ENCODE data around the gene GNL1.
"Not testable (repeated sequence)": the region's sequence is repeated elsewhere in the genome, so short reads cannot be mapped to it uniquely, and the experiment has no call there.

Gene GNL1

DNA sequence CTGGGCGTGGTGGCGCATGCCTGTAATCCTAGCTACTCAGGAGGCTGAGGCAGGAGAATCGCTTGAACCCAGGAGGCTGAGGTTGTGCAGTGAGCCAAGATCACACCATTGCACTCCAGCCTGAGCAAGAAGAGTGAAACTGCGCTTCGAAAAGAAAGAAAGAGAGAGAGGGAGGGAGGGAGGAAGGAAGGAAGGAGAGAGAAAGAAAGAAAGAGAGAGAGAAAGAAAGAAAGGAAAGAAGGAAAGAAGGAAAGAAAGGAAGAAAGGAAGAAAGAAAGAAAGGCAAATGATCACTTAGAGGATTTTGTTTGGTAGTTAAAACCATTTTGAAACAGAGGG, 59.1 kb downstream of the GNL1 start:
- DNase-seq (ENCODE audit: low spot score) = not testable (repeated sequence)

DNA sequence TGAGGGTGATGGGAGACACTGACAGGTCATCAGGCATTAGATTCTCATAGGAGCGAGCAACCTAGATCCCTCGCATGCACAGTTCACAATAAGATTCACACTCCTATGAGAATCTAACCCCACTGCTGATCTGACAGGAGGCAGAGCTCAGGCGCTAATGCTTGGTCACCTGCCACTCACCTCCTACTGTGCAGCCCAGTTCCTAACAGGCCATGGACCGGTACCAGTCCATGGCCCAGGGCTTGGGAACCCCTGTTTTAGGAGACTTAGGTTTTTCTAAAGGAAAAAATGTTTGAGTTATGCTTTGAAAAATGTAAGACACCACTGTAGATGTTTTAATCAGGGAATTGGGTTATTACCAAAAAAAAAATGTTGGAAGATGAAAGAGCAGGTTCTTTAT, 60.3 kb downstream of the GNL1 start:
- no peak for DNase-seq (ENCODE audit: low spot score)

GRCh38 chr6:30495060-30495459, 61.2 kb downstream of the GNL1 start:
- DNase-seq (ENCODE audit: low spot score) = not testable (repeated sequence)

GRCh38 chr6:30494291-30494861, 61.9 kb downstream of the GNL1 start:
- no peak for DNase-seq (ENCODE audit: low spot score)

GRCh38 chr6:30493643-30494250, 62.5 kb downstream of the GNL1 start:
- peak; percentile 57 for DNase-seq (ENCODE audit: low spot score)

GRCh38 chr6:30491991-30492952, 64.0 kb downstream of the GNL1 start:
- DNase-seq (ENCODE audit: low spot score) = no peak

Data from ecto neural progenitor cell (in vitro differentiated cells).